Measurements from ENCODE around the gene INTS1.

INTS1 gene

GRCh38 chr7:1434165-1434718 is 69.9 kb downstream of the INTS1 start:
- no peak overlapping the region for H3K4me3 ChIP-seq (ENCODE audit: low read length)
- no peak for TF ChIP-seq CTCF (conservative IDR thresholded peaks at IDR 0.05; ENCODE audit: low read length)
- DNase-seq (ENCODE audit: low read depth) = no peak

GRCh38 chr7:1433128-1433920 is 70.9 kb downstream of the INTS1 start:
- H3K4me3 ChIP-seq (ENCODE audit: low read length) = no peak overlapping the region
- DNase-seq (ENCODE audit: low read depth) = no peak
- TF ChIP-seq CTCF (conservative IDR thresholded peaks at IDR 0.05; ENCODE audit: low read length) = no peak

- peak; percentile 31 for DNase-seq (ENCODE audit: low read depth)
- peak; percentile 86 for TF ChIP-seq CTCF (conservative IDR thresholded peaks at IDR 0.05; ENCODE audit: low read length)
- H3K4me3 ChIP-seq (ENCODE audit: low read length) = no peak overlapping the region
Observed at GRCh38 chr7:1432411-1433082, 71.6 kb downstream of the INTS1 start.

- no peak for DNase-seq (ENCODE audit: low read depth)
- TF ChIP-seq CTCF (conservative IDR thresholded peaks at IDR 0.05; ENCODE audit: low read length) = no peak
- no peak overlapping the region for H3K4me3 ChIP-seq (ENCODE audit: low read length)
Observed at GRCh38 chr7:1431634-1432380, 72.4 kb downstream of the INTS1 start.

- no peak for TF ChIP-seq CTCF (conservative IDR thresholded peaks at IDR 0.05; ENCODE audit: low read length)
- no peak for DNase-seq (ENCODE audit: low read depth)
- no peak overlapping the region for H3K4me3 ChIP-seq (ENCODE audit: low read length)
Observed at GRCh38 chr7:1431226-1431625, 73.0 kb downstream of the INTS1 start.

- no peak for DNase-seq (ENCODE audit: low read depth)
- no peak overlapping the region for H3K4me3 ChIP-seq (ENCODE audit: low read length)
- no peak for TF ChIP-seq CTCF (conservative IDR thresholded peaks at IDR 0.05; ENCODE audit: low read length)
Observed at GRCh38 chr7:1430056-1430845, 73.9 kb downstream of the INTS1 start.

All from AG10803 (cell line).